Stimulated activated CD4-positive, alpha-beta T cell treated with anti-CD3 and anti-CD28 coated beads, Interleukin-4, amount 100 ng/mL, for 4 hours (primary cell): ENCODE results near the gene PRKCA.

Source experiments
- DNase-seq, 2 experiments: peaks; one replicate each; pipeline ENCODE4 v3.0.0-alpha.2; 2020

The PRKCA gene

GRCh38 chr17:66637491-66637890 is 335.1 kb downstream of the PRKCA start:
- DNase-seq = no peak

GRCh38 chr17:66638707-66639479 is 336.5 kb downstream of the PRKCA start:
- no peak for DNase-seq

- no peak for DNase-seq
These were observed 341.6 kb downstream of the PRKCA start for GRCh38 chr17:66643815-66644710.

- DNase-seq = no peak
These were observed 342.8 kb downstream of the PRKCA start for GRCh38 chr17:66645259-66645658.

GRCh38 chr17:66647391-66647983 is 345.1 kb downstream of the PRKCA start:
- DNase-seq = no peak

- no peak for DNase-seq
These were observed 347.6 kb downstream of the PRKCA start for GRCh38 chr17:66649818-66650543.

GRCh38 chr17:66650544-66650877 is 348.1 kb downstream of the PRKCA start:
- DNase-seq = no peak

GRCh38 chr17:66652840-66653507 is 350.6 kb downstream of the PRKCA start:
- DNase-seq = peak in 1 of 2 experiments; percentile 16

GRCh38 chr17:66654106-66654740 is 351.8 kb downstream of the PRKCA start:
- DNase-seq = no peak

- no peak for DNase-seq
These were observed 352.4 kb downstream of the PRKCA start for GRCh38 chr17:66654764-66655163.

GRCh38 chr17:66655461-66655860 is 353.0 kb downstream of the PRKCA start:
- no peak for DNase-seq

- DNase-seq = peak; percentile 46 to 80
These were observed 353.4 kb downstream of the PRKCA start for GRCh38 chr17:66655861-66656260.

- no peak for DNase-seq
These were observed 359.2 kb downstream of the PRKCA start for GRCh38 chr17:66661411-66662256.

- DNase-seq = no peak
These were observed 360.1 kb downstream of the PRKCA start for GRCh38 chr17:66662496-66662895.

- DNase-seq = no peak
These were observed 360.7 kb downstream of the PRKCA start for GRCh38 chr17:66663041-66663606.

GRCh38 chr17:66664336-66664735 is 361.9 kb downstream of the PRKCA start:
- DNase-seq = no peak

GRCh38 chr17:66665194-66665593 is 362.8 kb downstream of the PRKCA start:
- DNase-seq = no peak

- DNase-seq = no peak
These were observed 364.7 kb downstream of the PRKCA start for GRCh38 chr17:66667090-66667489.

- DNase-seq = peak; percentile 48 to 88
These were observed 365.1 kb downstream of the PRKCA start for GRCh38 chr17:66667491-66668030.

GRCh38 chr17:66670206-66670605 is 367.8 kb downstream of the PRKCA start:
- no peak for DNase-seq
